Esophagus squamous epithelium (tissue), 5 donors: Measurements from ENCODE around the gene C1QTNF2. TPM values are rescaled to one million over a fixed set of nuclear protein-coding genes. Genes with fewer than 3 reads are reported as not detected.

Source experiments
- DNase-seq: peaks from one replicate; lab custom pipeline; 2025; lab: John Stamatoyannopoulos, UW
- H3K27ac ChIP-seq, 4 donors: fragments of 200-600 bp; sonication (generic); one replicate each; pipeline ENCODE4 v1.5.1; 2016 to 2019; ENCODE audit warnings: mild to moderate bottlenecking in 1 of 4
- H3K27me3 ChIP-seq, 4 donors: fragments of 200-600 bp; sonication (generic); 1 replicate in 3 of 4; 2 replicates in 1 of 4; pipeline versions ENCODE4 v1.5.1 to v1.6.0; 2017 to 2021; ENCODE audit warnings: antibody characterized with exemption in 1 of 4
- H3K36me3 ChIP-seq, 3 donors: fragments of 200-600 bp; sonication (generic); one replicate each; pipeline ENCODE4 v1.5.1; 2016 to 2019
- H3K4me1 ChIP-seq, 3 donors: fragments of 200-600 bp; sonication (generic); one replicate each; pipeline ENCODE4 v1.5.1; 2017 to 2019
- H3K4me3 ChIP-seq, 4 donors: fragments of 200-600 bp; sonication (generic); 1 replicate in 3 of 4; 2 replicates in 1 of 4; pipeline ENCODE4 v1.5.1; 2016 to 2019; ENCODE audit warnings: mild to moderate bottlenecking in 2 of 4, moderate library complexity in 1 of 4
- H3K9me3 ChIP-seq, 3 donors: fragments of 200-600 bp; sonication (generic); one replicate each; pipeline ENCODE4 v1.5.1; 2016 to 2019
- POLR2A ChIP-seq, 4 donors: fragments of 450-650 bp; IDR thresholded peaks; one replicate each; pipeline ENCODE4 v1.6.1; 2017; ENCODE audit warnings: antibody characterized with exemption in 4 of 4, mild to moderate bottlenecking in 4 of 4, moderate library complexity in 3 of 4
- WGBS, 2 donors: methylation state at CpG; one replicate each; pipeline ENCODE4 v1.1.5; 2018; 5-methylcytosine and 5-hydroxymethylcytosine counted together
- intact Hi-C: fragments of 100-400 bp; cut with DNase I; formaldehyde crosslinking; loops from one replicate; pipeline ENCODE4 v1.15.0; 2022
- total RNA-seq, 4 donors: library from RNA; depleted of rRNA; stranded (reverse); fragments of >200 nt; gene quantifications; one replicate each; pipeline ENCODE4 v1.1.0, GENCODE V29; 2016
- TF ChIP-seq, protein P1 (sequence below), 6 experiments: fragments of 450-650 bp in 4 of 6; fragments of 200-600 bp in 2 of 6; sonication (generic) in 2 of 6; IDR thresholded peaks; one replicate each; pipeline ENCODE4 v1.5.1; 2016 to 2019; ENCODE audit warnings: antibody characterized with exemption in 6 of 6, mild to moderate bottlenecking in 4 of 6, moderate library complexity in 4 of 6
- donor health status: DM: yes; HTN: yes; CAD: no.

The C1QTNF2 gene
- total RNA-seq, 4 donors from 2014 or later = 0.23 to 0.95 (median 0.62) TPM

DNA sequence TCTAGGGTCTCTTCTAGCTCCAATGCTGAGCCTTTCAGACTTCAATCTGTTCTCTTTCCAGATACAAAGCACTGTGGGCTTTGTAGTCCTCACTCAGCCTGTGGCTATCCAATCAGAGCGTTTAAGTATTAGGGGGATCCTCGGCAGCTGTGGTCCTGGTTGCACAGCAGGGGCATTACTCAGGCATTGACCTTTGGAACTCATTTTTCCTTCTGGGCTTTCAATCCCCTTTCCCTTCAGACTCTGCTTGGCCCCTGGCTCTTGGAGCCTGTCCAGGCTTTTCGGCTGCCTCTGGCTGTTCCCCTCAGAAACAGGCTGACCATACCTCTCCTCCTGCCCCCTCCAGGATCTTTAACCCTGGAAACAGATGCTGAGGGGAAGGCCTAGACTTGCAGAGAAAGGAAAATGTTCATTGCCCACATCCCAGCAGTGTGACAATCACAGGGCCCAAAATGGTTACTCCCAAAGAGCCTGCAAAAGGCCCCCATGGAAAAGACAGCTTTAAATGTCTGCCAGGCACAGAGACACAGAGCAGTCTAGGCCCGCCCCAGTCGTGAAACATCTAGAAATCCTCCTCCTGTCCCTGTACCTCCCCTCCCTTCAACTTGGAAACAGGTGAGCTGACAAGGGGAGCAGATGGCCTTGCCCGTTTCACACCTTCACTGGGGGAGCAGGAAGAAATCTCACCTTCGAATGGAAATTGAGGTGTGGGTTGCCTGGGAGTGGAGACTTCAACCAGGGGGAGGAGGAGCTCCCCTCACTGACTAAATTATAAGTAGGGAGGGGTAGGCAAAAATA is 13.7 kb downstream of the C1QTNF2 start:
- Histone ChIP-seq H3K27me3 (no peaks in the 10 kb centered on the region), H3K9me3 (no peaks in the 10 kb centered on the region), H3K36me3 (no peaks in the 10 kb centered on the region), H3K4me3 (no peak overlapping the region), H3K27ac (peak overlapping the region in 3 of 4 donors; percentile 73 to 79 (median 77)), H3K4me1 (peaks cover 0 to 40% (median 30%) of the 10 kb centered on the region in 3 donors)
- DNase-seq = no peak
- TF ChIP-seq, protein P1, sequence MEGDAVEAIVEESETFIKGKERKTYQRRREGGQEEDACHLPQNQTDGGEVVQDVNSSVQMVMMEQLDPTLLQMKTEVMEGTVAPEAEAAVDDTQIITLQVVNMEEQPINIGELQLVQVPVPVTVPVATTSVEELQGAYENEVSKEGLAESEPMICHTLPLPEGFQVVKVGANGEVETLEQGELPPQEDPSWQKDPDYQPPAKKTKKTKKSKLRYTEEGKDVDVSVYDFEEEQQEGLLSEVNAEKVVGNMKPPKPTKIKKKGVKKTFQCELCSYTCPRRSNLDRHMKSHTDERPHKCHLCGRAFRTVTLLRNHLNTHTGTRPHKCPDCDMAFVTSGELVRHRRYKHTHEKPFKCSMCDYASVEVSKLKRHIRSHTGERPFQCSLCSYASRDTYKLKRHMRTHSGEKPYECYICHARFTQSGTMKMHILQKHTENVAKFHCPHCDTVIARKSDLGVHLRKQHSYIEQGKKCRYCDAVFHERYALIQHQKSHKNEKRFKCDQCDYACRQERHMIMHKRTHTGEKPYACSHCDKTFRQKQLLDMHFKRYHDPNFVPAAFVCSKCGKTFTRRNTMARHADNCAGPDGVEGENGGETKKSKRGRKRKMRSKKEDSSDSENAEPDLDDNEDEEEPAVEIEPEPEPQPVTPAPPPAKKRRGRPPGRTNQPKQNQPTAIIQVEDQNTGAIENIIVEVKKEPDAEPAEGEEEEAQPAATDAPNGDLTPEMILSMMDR (IDR thresholded peaks at IDR 0.05) = no peak
- no peak for TF ChIP-seq POLR2A (IDR thresholded peaks at IDR 0.05)
- WGBS, 2 donors = 38 to 72% methylated on average over 7 of the region's 7 CpGs
- intact Hi-C loops = no loop called here

GRCh38 chr5:160354666-160355065 is 15.8 kb downstream of the C1QTNF2 start:
- Histone ChIP-seq H3K36me3 (no peaks in the 10 kb centered on the region), H3K4me1 (peaks cover 0 to 33% (median 21%) of the 10 kb centered on the region in 3 donors), H3K27me3 (no peaks in the 10 kb centered on the region), H3K4me3 (no peak overlapping the region), H3K9me3 (no peaks in the 10 kb centered on the region), H3K27ac (no peak overlapping the region)
- TF ChIP-seq, protein P1 (IDR thresholded peaks at IDR 0.05) = no peak
- TF ChIP-seq POLR2A (IDR thresholded peaks at IDR 0.05) = no peak
- intact Hi-C loops = no loop called here
- WGBS, 2 donors = 91 to 93% methylated on average over 9 to 10 of the region's 14 CpGs
- DNase-seq = no peak

- DNase-seq = no peak
- intact Hi-C loops = no loop called here
- H3K4me3 ChIP-seq = no peak overlapping the region
These were observed 17.0 kb downstream of the C1QTNF2 start for GRCh38 chr5:160353379-160353778.

DNA sequence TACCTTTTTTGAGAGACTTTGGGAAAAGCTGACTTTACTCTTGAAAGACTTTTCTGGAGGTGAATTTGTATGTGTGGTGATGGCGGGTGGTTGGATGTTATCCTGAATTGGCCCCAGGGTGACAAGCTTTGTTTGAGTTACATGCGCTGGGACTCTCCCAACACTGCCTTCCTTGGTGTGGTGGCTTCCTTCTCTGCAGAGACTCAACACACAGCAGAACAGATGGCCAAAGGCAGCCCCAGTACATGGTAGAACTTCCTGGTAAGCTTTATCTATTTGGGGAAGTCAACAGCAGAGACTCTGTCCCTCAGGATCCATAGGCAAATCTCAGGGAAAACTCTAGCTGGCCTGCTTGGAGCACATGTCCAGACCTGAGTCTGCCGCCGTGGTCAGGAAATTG is 18.1 kb downstream of the C1QTNF2 start:
- Histone ChIP-seq H3K4me1 (peaks cover 0 to 12% (median 3%) of the 10 kb centered on the region in 3 donors), H3K36me3 (no peaks in the 10 kb centered on the region), H3K4me3 (no peak overlapping the region), H3K27ac (no peak overlapping the region), H3K27me3 (no peaks in the 10 kb centered on the region), H3K9me3 (no peaks in the 10 kb centered on the region)
- intact Hi-C loops = no loop called here
- WGBS, 2 donors = 79% methylated on average over 3 to 4 of the region's 4 CpGs
- no peak for TF ChIP-seq POLR2A (IDR thresholded peaks at IDR 0.05)
- TF ChIP-seq, protein P1 (IDR thresholded peaks at IDR 0.05) = no peak
- DNase-seq = no peak

More at GRCh38 chr5:160353379-160353778, 17.0 kb downstream of the C1QTNF2 start:
- WGBS, 2 donors = 80 to 94% methylated on average over 6 to 8 of the region's 8 CpGs
- TF ChIP-seq, protein P1 (IDR thresholded peaks at IDR 0.05) = no peak
- no peak for TF ChIP-seq POLR2A (IDR thresholded peaks at IDR 0.05)
- H3K9me3 ChIP-seq = no peaks in the 10 kb centered on the region
- peaks cover 0 to 20% (median 12%) of the 10 kb centered on the region in 3 donors for H3K4me1 ChIP-seq
- no peaks in the 10 kb centered on the region for H3K36me3 ChIP-seq
- H3K27me3 ChIP-seq = no peaks in the 10 kb centered on the region
- H3K27ac ChIP-seq = no peak overlapping the region

DNA sequence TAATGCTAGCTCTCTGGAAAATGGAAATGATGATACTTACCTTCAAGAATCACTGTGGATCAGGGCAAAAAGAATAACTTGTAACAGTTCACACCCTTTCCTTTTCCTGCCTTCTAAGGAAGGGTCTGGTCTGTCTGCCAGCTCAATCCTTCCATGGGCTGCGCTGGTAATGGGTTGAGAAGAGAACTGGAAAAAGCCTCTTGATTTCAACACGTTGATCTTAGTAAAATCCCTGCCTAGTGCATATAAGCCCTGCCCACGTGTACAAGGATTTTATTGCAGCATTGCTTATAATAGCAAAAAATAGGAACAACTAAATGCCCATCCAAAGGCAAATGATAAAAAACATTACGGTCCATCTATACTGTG is 20.5 kb downstream of the C1QTNF2 start:
- no peak for DNase-seq
- peaks cover 0 to 6% (median 2%) of the 10 kb centered on the region in 3 donors for H3K4me1 ChIP-seq
- H3K9me3 ChIP-seq = no peaks in the 10 kb centered on the region
- intact Hi-C loops = loop anchor here (10.0 kb wide), 1 partner anchor 325 kb away; no protein-coding TSS in a partner anchor
- WGBS, 2 donors = 75 to 76% methylated on average over 4 of the region's 4 CpGs
- H3K36me3 ChIP-seq = no peaks in the 10 kb centered on the region
- H3K4me3 ChIP-seq = no peak overlapping the region
- no peak for TF ChIP-seq POLR2A (IDR thresholded peaks at IDR 0.05)
- H3K27me3 ChIP-seq = no peaks in the 10 kb centered on the region
- H3K27ac ChIP-seq = no peak overlapping the region
